ENCODE results near the gene RPL7L1.
A peak's percentile ranks its signal among the peaks of the same experiment; 100 is the strongest.

GRCh38 chr6:42879372-42880239, at the start of gene RPL7L1:
- TF ChIP-seq CTCF (IDR thresholded peaks at IDR 0.05) (peak in 3 of 6 experiments; percentile 39 to 48 (median 45)), POLR2A (IDR thresholded peaks at IDR 0.05) (peak in 1 of 2 donors; percentile 47)
